GM21367 (cell line): ENCODE data around the gene RBPJL.

Experiments
- ATAC-seq: cut with Tn5 transposase; IDR thresholded peaks from one replicate; pipeline ENCODE4 v1.9.1; 2021; ENCODE audit not compliant: unreplicated experiment

RBPJL gene

GRCh38 chr20:45306431-45306982 is at the start of gene RBPJL:
Gene RBPJL (plus strand): TSS chr20:45306840. CDS start chr20:45306923, 83 bp downstream.
- ATAC-seq: no peak

- ATAC-seq: no peak
Observed at GRCh38 chr20:45257161-45257560, 49.5 kb upstream of the RBPJL start.

GRCh38 chr20:45257711-45258110 is 48.9 kb upstream of the RBPJL start:
- no peak for ATAC-seq

- ATAC-seq: no peak
Observed at GRCh38 chr20:45258259-45258658, 48.4 kb upstream of the RBPJL start.

- ATAC-seq: no peak
Observed at GRCh38 chr20:45258664-45259063, 48.0 kb upstream of the RBPJL start.

- ATAC-seq: no peak
Observed at GRCh38 chr20:45263556-45264266, 42.9 kb upstream of the RBPJL start.

GRCh38 chr20:45266977-45267376 is 39.7 kb upstream of the RBPJL start:
- ATAC-seq: no peak

GRCh38 chr20:45268531-45268930 is 38.1 kb upstream of the RBPJL start:
- ATAC-seq: no peak

- ATAC-seq: no peak
Observed at GRCh38 chr20:45269056-45269455, 37.6 kb upstream of the RBPJL start.

GRCh38 chr20:45269754-45270270 is 36.8 kb upstream of the RBPJL start:
- ATAC-seq: no peak

- no peak for ATAC-seq
Observed at GRCh38 chr20:45275338-45275737, 31.3 kb upstream of the RBPJL start.

GRCh38 chr20:45279992-45280391 is 26.6 kb upstream of the RBPJL start:
- ATAC-seq: no peak

GRCh38 chr20:45282700-45283550 is 23.7 kb upstream of the RBPJL start:
- ATAC-seq: no peak

GRCh38 chr20:45283551-45284057 is 23.0 kb upstream of the RBPJL start:
- no peak for ATAC-seq

- ATAC-seq: no peak
Observed at GRCh38 chr20:45288376-45288775, 18.3 kb upstream of the RBPJL start.

GRCh38 chr20:45288860-45289259 is 17.8 kb upstream of the RBPJL start:
- ATAC-seq: no peak

GRCh38 chr20:45289942-45290676 is 16.5 kb upstream of the RBPJL start:
- no peak for ATAC-seq

GRCh38 chr20:45290677-45291355 is 15.8 kb upstream of the RBPJL start:
- ATAC-seq: no peak

GRCh38 chr20:45291526-45291925 is 15.1 kb upstream of the RBPJL start:
- no peak for ATAC-seq

GRCh38 chr20:45292343-45292742 is 14.3 kb upstream of the RBPJL start:
- no peak for ATAC-seq
